GM04503 (cell line): ENCODE measurements around the gene PCDHGC3.

Source experiments
- DNase-seq: peaks from one replicate; pipeline ENCODE4 v3.0.0-alpha.2; 2012; ENCODE audit warnings: low read depth

PCDHGC3 gene

GRCh38 chr5:141485321-141486055 lies 9.7 kb downstream of the PCDHGC3 start:
- DNase-seq = no peak

GRCh38 chr5:141486091-141486490 lies 10.3 kb downstream of the PCDHGC3 start:
- DNase-seq = no peak

GRCh38 chr5:141487131-141487530 lies 11.4 kb downstream of the PCDHGC3 start:
- no peak for DNase-seq

- no peak for DNase-seq
These were observed 13.1 kb downstream of the PCDHGC3 start, which contains the start of gene PCDHGC5 for GRCh38 chr5:141488591-141489561. TSS of gene PCDHGC5 (plus strand) at chr5:141489081. CDS start at chr5:141489241, 160 bp downstream.

- DNase-seq = no peak
These were observed 14.1 kb downstream of the PCDHGC3 start for GRCh38 chr5:141489841-141490240.

GRCh38 chr5:141490271-141490670 lies 14.5 kb downstream of the PCDHGC3 start:
- DNase-seq = no peak

GRCh38 chr5:141490771-141491170 lies 15.0 kb downstream of the PCDHGC3 start:
- no peak for DNase-seq

GRCh38 chr5:141491323-141492167 lies 15.8 kb downstream of the PCDHGC3 start:
- DNase-seq = no peak

GRCh38 chr5:141492168-141492885 lies 16.6 kb downstream of the PCDHGC3 start:
- DNase-seq = no peak

GRCh38 chr5:141493500-141494422 lies 18.0 kb downstream of the PCDHGC3 start:
- DNase-seq = no peak

- DNase-seq = no peak
These were observed 19.1 kb downstream of the PCDHGC3 start for GRCh38 chr5:141494761-141495452.

- no peak for DNase-seq
These were observed 19.7 kb downstream of the PCDHGC3 start for GRCh38 chr5:141495453-141495811.

GRCh38 chr5:141496038-141496437 lies 20.3 kb downstream of the PCDHGC3 start:
- DNase-seq = no peak

GRCh38 chr5:141501761-141502160 lies 26.0 kb downstream of the PCDHGC3 start:
- no peak for DNase-seq

GRCh38 chr5:141503681-141504080 lies 27.9 kb downstream of the PCDHGC3 start:
- DNase-seq = no peak

- DNase-seq = no peak
These were observed 28.4 kb downstream of the PCDHGC3 start for GRCh38 chr5:141504216-141504615.

GRCh38 chr5:141506381-141507155 lies 30.8 kb downstream of the PCDHGC3 start:
- no peak for DNase-seq

- DNase-seq = peak; percentile 68
These were observed 31.8 kb downstream of the PCDHGC3 start for GRCh38 chr5:141507387-141508091.
